Muscle of back (tissue), 11 donors: Measurements from ENCODE around the gene YIF1B. TPM values are rescaled to one million over a fixed set of nuclear protein-coding genes. Genes with fewer than 3 reads are reported as not detected.
A peak's percentile ranks its signal among the peaks of the same experiment; 100 is the strongest.
"Not testable (repeated sequence)": the region's sequence is repeated elsewhere in the genome, so short reads cannot be mapped to it uniquely, and the experiment has no call there.

Experiments used
- DNase-seq, 3 donors: peaks; one replicate each; pipeline versions ENCODE4 v3.0.0 to v3.0.0-alpha.2; 2013
- polyA plus RNA-seq, 10 donors: library from polyadenylated mRNA; unstranded; fragments of 120-200 nt; gene quantifications; one replicate each; pipeline ENCODE4 v1.2.1, GENCODE V29; 2013; ENCODE audit not compliant: insufficient read length in 10 of 10

Gene YIF1B
- polyA plus RNA-seq, 10 donors = 20.4 to 33.6 (median 24.6) TPM

GRCh38 chr19:38277969-38278680, 37.6 kb downstream of the YIF1B start:
- no peak for DNase-seq

- DNase-seq = no peak
These were observed 38.2 kb downstream of the YIF1B start for GRCh38 chr19:38277549-38277948.

GRCh38 chr19:38276942-38277517, 38.7 kb downstream of the YIF1B start:
- no peak for DNase-seq

- DNase-seq = no peak
These were observed 41.0 kb downstream of the YIF1B start for GRCh38 chr19:38274739-38275138.

- no peak for DNase-seq
These were observed 42.2 kb downstream of the YIF1B start for GRCh38 chr19:38273499-38273898.

GRCh38 chr19:38270587-38271167, 45.1 kb downstream of the YIF1B start:
- DNase-seq = no peak

GRCh38 chr19:38268539-38268938, 47.2 kb downstream of the YIF1B start:
- no peak for DNase-seq

- DNase-seq = no peak
These were observed 47.8 kb downstream of the YIF1B start for GRCh38 chr19:38267761-38268483.

- DNase-seq = no peak
These were observed 48.7 kb downstream of the YIF1B start for GRCh38 chr19:38266981-38267597.

- DNase-seq = no peak
These were observed 49.8 kb downstream of the YIF1B start for GRCh38 chr19:38265921-38266429.

GRCh38 chr19:38265213-38265861, 50.4 kb downstream of the YIF1B start:
- DNase-seq = no peak

GRCh38 chr19:38264486-38265212, 51.1 kb downstream of the YIF1B start, which contains the start of gene SPINT2:
SPINT2 (plus strand) TSS chr19:38264573; CDS start chr19:38264893, 320 bp downstream.
- DNase-seq = peak in 1 of 3 donors; percentile 59

- DNase-seq = peak in 2 of 3 donors; percentile 53 to 57
These were observed 51.9 kb downstream of the YIF1B start for GRCh38 chr19:38263689-38264485.

- no peak for DNase-seq
These were observed 53.0 kb downstream of the YIF1B start for GRCh38 chr19:38262585-38263268.

GRCh38 chr19:38261942-38262341, 53.8 kb downstream of the YIF1B start:
- DNase-seq = not testable (repeated sequence)

- DNase-seq = peak in 1 of 3 donors; percentile 69
These were observed 60.2 kb downstream of the YIF1B start for GRCh38 chr19:38255383-38256014.

- DNase-seq = no peak
These were observed 62.0 kb downstream of the YIF1B start for GRCh38 chr19:38253788-38254187.
